Psoas muscle (tissue), 8 donors: ENCODE results near the gene ZSWIM6. TPM values are rescaled to one million over a fixed set of nuclear protein-coding genes. Genes with fewer than 3 reads are reported as not detected.

Experiments
- ATAC-seq, 4 donors: fragments of 200-7000 bp; cut with Tn5 transposase; one replicate each; pipeline ENCODE4 v1.9.1; 2020; ENCODE audit warnings: moderate library complexity in 3 of 4, mild to moderate bottlenecking in 2 of 4
- DNase-seq, 2 donors: peaks; one replicate each; pipeline ENCODE4 v3.0.0-alpha.2; 2020
- H3K27ac ChIP-seq: fragments of 200-600 bp; one replicate; pipeline ENCODE4 v1.8.0; 2022
- H3K27me3 ChIP-seq, 3 donors: fragments of 200-600 bp in 1 of 3; one replicate each; pipeline versions ENCODE4 v1.6.1 to v1.8.0; 2013 to 2022; ENCODE audit warnings: low read length in 2 of 3, mild to moderate bottlenecking in 2 of 3, moderate library complexity in 1 of 3; ENCODE audit not compliant: insufficient read depth in 3 of 3
- H3K36me3 ChIP-seq, 2 donors: fragments of 200-600 bp in 1 of 2; one replicate each; pipeline versions ENCODE4 v1.6.1 to v1.8.0; 2013 to 2022; ENCODE audit warnings: low read depth in 1 of 2, mild to moderate bottlenecking in 1 of 2, moderate library complexity in 1 of 2; ENCODE audit not compliant: insufficient read depth in 1 of 2
- H3K4me1 ChIP-seq: fragments of 200-600 bp; one replicate; pipeline ENCODE4 v1.8.0; 2022
- H3K4me3 ChIP-seq: fragments of 200-600 bp; one replicate; pipeline ENCODE4 v1.8.0; 2022; ENCODE audit warnings: mild to moderate bottlenecking
- H3K9me3 ChIP-seq: fragments of 200-600 bp; one replicate; pipeline ENCODE4 v1.8.0; 2022
- WGBS, 3 donors: extraction: QIAGEN DNeasy Blood & Tissue Kit; methylation state at CpG; one replicate each; pipeline versions ENCODE4 v1.1.6 to v1.1.7; 2013; 5-methylcytosine and 5-hydroxymethylcytosine counted together
- intact Hi-C, 2 donors: fragments of 100-400 bp; cut with DNase I; formaldehyde crosslinking; loops; one replicate each; pipeline versions ENCODE4 v1.11.0 to v1.14.2; 2022
- polyA plus RNA-seq, 3 donors: library from polyadenylated mRNA; stranded (reverse); fragments of 200-250 nt; gene quantifications; one replicate each; pipeline ENCODE4 v1.2.3, GENCODE V29; 2013
- total RNA-seq, 4 donors: library from RNA; stranded (reverse); fragmentation: NEBNext Ultra II Directional in 2 of 4; extraction: Animal tissue kit (Norgen Biotek cat#: 25700) in 2 of 4; gene quantifications; one replicate each; pipeline versions ENCODE4 v1.2.1 to v1.2.4, GENCODE V29; 2021 to 2023
- TF ChIP-seq, protein P1 (sequence below): fragments of 200-600 bp; IDR thresholded peaks from one replicate; pipeline ENCODE4 v1.8.0; 2022; ENCODE audit warnings: antibody characterized with exemption
- donor health status: healthy with polysubstance abuse.
- donor health status: DM: no; HTN: no; CAD: no; lungs with moderate emphysema.
- donor health status: Bipolar disorder and iron deficiency.
- donor health status: healthy.
- donor health status: DM: yes; HTN: yes; CAD: no.
- donor health status: DM: no; HTN: no; CAD: no.
- donor health status: DM: no; HTN: no; CAD: no.
- donor health status: DM: yes; HTN: yes; CAD: no.

The ZSWIM6 gene
- total and polyA plus RNA-seq, 7 donors, result 1.4 to 6.3 (median 4.0) TPM

DNA sequence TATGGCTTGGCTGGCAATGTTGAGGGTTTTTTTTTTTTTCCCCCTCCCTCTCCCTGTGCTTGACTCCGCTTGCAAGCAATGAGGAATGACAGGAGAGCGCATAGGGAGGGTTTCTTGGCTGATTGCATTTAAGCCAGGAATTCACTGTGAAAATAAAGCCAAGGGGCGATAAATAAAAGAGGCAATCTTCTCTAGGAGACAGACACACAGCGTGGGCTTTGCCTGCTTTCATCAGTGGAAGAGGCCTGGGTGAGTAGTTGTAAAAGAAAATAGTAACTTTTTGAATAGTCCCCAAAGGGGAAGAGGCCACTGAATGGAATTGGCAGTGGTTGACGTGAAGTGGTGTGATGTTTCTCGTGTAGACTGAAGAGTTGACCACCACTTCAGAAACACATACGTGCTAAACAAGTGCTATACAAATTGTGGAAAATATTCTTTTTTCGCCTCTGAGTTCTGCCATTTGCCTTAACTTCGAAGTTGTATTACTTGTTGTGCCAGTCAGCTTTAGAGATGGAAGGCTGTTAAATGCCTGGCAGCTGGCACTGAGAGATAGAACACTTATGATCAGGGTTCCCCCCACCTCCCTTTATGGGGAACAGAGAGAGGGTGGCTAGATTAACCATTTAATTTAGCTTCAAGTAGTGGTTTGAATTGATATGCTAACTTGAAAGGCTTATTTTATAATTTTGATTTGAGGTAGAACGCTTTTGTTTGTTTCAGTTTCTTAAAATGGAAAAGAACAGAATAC is 3.0 kb downstream of the ZSWIM6 start:
- ATAC-seq, result no peak
- H3K27me3 ChIP-seq, result no peaks in the 10 kb centered on the region
- no peaks in the 10 kb centered on the region for H3K36me3 ChIP-seq
- DNase-seq, result no peak
- no peaks in the 10 kb centered on the region for H3K9me3 ChIP-seq
- TF ChIP-seq, protein P1, sequence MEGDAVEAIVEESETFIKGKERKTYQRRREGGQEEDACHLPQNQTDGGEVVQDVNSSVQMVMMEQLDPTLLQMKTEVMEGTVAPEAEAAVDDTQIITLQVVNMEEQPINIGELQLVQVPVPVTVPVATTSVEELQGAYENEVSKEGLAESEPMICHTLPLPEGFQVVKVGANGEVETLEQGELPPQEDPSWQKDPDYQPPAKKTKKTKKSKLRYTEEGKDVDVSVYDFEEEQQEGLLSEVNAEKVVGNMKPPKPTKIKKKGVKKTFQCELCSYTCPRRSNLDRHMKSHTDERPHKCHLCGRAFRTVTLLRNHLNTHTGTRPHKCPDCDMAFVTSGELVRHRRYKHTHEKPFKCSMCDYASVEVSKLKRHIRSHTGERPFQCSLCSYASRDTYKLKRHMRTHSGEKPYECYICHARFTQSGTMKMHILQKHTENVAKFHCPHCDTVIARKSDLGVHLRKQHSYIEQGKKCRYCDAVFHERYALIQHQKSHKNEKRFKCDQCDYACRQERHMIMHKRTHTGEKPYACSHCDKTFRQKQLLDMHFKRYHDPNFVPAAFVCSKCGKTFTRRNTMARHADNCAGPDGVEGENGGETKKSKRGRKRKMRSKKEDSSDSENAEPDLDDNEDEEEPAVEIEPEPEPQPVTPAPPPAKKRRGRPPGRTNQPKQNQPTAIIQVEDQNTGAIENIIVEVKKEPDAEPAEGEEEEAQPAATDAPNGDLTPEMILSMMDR, result no peak
- H3K4me1 ChIP-seq, result peaks cover 16% of the 10 kb centered on the region
- intact Hi-C loops, result loop anchor here (5.0 to 10.0 kb wide), 7 partner anchors 72 to 380 kb away; partner anchors contain the start of gene SMIM15 (in 1 of the 2)
- H3K4me3 ChIP-seq, result peak overlapping the region; percentile 91
- H3K27ac ChIP-seq, result no peak overlapping the region
- WGBS, 3 donors, result 59 to 79% (median 72%) methylated on average over 10 of the region's 10 CpGs

DNA sequence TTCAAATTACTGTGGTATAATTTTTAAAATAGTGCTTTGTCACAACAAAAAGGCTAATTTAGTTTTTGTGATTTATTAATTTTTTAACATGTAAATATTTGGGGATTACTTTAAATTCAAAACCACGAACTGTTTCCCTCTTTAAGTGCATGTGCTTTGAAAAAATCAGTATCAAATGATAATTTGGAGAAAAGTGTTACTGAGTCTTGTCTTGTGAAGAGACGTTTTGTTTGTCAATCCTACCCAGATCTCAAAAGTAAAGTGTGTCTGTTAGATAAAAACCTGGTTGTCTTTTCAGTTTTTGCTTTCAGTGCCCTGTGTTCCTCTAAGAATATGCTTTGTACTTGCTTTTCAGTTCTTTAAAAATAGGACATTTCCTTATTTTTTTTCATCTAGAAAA is 7.7 kb downstream of the ZSWIM6 start:
- TF ChIP-seq, protein P1, result no peak
- H3K9me3 ChIP-seq, result no peaks in the 10 kb centered on the region
- H3K36me3 ChIP-seq, result no peaks in the 10 kb centered on the region
- DNase-seq (no peak), ATAC-seq (no peak)
- WGBS, 3 donors, result 83 to 89% (median 88%) methylated on average over 2 of the region's 2 CpGs
- intact Hi-C loops, result loop anchor here (10.0 kb wide), 4 partner anchors 285 to 385 kb away; no protein-coding TSS in a partner anchor
- H3K27me3 ChIP-seq, result no peaks in the 10 kb centered on the region
- no peak overlapping the region for H3K4me3 ChIP-seq
- H3K4me1 ChIP-seq, result peaks cover 36% of the 10 kb centered on the region
- no peak overlapping the region for H3K27ac ChIP-seq

DNA sequence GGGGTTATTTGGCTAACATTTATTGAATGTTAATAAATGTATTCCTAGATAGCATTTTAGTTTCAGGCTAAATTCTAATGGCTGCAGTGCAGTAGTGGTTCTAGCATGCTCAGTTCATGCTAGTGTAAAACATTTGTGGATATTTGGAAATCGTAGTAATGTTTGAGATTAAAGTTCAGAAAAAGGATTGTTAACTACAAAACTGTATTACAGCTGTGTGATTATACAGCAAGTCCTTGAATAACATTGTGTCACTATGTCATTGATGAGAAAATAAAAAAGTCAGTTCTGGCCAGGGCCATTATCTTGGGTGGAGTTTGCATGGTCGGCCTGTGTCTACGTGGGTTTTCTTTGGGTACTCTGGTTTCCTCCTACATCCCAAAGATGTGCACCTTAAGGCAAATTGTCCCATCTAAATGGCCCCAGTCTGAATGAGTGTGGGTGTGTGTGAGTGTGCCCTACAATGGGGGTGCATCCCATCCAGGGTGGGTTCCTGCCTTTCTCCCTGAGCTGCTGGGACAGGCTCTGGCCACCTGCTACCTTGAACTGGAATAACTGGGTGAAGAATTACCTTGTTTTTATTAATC is 8.8 kb downstream of the ZSWIM6 start:
- Histone ChIP-seq H3K4me3 (no peak overlapping the region), H3K27ac (no peak overlapping the region), H3K36me3 (no peaks in the 10 kb centered on the region), H3K4me1 (peaks cover 30% of the 10 kb centered on the region), H3K9me3 (no peaks in the 10 kb centered on the region), H3K27me3 (no peaks in the 10 kb centered on the region)
- ATAC-seq (no peak), DNase-seq (no peak)
- intact Hi-C loops, result no loop called here
- WGBS, 3 donors, result 86 to 95% (median 94%) methylated on average over 3 of the region's 3 CpGs
- TF ChIP-seq, protein P1, result no peak

DNA sequence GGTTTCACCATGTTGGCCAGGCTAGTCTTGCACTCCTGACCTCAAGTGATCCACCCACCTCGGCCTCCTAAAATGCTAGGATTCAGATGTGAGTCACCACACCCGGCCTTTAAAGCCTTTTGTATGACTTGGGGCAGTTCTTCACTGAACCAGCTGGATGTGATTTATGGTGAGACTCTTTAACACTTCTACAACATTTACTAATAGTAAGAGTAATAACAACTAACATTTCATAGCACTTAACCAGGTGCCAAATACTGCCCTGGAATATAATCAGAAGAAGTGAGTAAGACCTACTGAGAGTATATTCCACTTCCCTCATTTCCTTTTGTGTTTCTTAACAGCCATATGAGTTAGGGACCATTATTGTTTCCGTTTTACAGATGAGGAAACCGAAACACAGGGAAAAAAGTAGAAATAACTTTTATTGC is 10.0 kb downstream of the ZSWIM6 start:
- Histone ChIP-seq H3K4me1 (peaks cover 30% of the 10 kb centered on the region), H3K4me3 (no peak overlapping the region)
- ATAC-seq, result peak in 2 of 4 donors; percentile 37 to 61

More for the DNA sequence above, 10.0 kb downstream of the ZSWIM6 start:
- 77 to 80% (median 80%) methylated on average over 4 of the region's 4 CpGs for WGBS, 3 donors
- DNase-seq, result no peak
- Histone ChIP-seq H3K27ac (no peak overlapping the region), H3K9me3 (no peaks in the 10 kb centered on the region), H3K36me3 (no peaks in the 10 kb centered on the region), H3K27me3 (no peaks in the 10 kb centered on the region)
- TF ChIP-seq, protein P1, result no peak
- intact Hi-C loops, result no loop called here
